HG03342 (cell line): ENCODE results near the gene ESR1.
A peak's percentile ranks its signal among the peaks of the same experiment; 100 is the strongest.
"Not testable (repeated sequence)": the region's sequence is repeated elsewhere in the genome, so short reads cannot be mapped to it uniquely, and the experiment has no call there.

Source experiments
- ATAC-seq: cut with Tn5 transposase; IDR thresholded peaks from one replicate; pipeline ENCODE4 v1.9.1; 2021; ENCODE audit warnings: mild to moderate bottlenecking, moderate library complexity; ENCODE audit not compliant: unreplicated experiment

ESR1 gene

GRCh38 chr6:151964412-151964811 lies 156.9 kb downstream of the ESR1 start:
- ATAC-seq, result not testable (repeated sequence)

DNA sequence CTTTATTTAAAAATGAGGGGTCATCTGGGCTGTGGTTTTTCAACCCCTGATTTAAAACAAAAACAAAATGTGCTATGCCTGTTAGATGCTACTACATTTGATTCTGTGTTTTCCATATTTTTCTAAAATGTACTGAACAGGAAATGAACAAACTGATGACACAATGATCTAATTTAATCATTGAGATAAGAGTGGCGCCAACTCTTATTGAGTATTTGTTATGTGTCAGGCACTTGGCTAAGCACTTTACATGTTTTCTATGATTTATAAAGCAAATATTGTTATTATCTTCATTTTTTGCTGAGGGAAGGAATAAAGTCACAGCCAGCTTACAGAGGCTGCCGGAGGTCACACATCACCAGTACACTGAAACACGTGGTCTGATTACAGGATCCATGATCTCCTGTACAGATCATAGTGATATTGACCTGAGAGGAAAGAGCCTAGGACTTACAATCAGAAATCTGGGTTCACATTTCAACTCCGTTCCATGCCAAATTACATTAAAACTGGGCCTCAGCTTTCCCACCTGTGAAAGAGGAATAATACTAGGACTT lies 166.7 kb downstream of the ESR1 start:
- no peak for ATAC-seq

DNA sequence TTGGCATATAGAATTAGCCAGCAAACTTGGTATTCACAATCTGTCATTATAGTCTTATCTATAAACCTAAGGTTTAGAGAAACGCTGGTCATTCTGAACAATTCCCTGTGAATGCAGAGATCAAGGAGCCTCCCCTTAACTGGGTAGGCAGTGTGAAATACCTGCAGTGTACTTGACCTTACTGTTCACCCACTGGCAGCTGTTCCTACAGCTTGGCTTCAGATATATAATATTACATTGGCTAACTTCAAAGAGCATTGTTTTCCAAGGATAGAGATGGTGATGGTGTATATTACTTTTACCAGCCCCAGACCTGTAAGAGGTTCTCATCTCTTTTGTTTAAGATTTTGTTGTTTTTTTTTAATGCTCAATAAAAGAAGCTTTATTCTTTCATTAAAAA lies 168.3 kb downstream of the ESR1 start:
- no peak for ATAC-seq

GRCh38 chr6:151988199-151988598 lies 180.7 kb downstream of the ESR1 start:
- not testable (repeated sequence) for ATAC-seq

- ATAC-seq, result no peak
Measured at GRCh38 chr6:151992091-151992490, 184.6 kb downstream of the ESR1 start.

DNA sequence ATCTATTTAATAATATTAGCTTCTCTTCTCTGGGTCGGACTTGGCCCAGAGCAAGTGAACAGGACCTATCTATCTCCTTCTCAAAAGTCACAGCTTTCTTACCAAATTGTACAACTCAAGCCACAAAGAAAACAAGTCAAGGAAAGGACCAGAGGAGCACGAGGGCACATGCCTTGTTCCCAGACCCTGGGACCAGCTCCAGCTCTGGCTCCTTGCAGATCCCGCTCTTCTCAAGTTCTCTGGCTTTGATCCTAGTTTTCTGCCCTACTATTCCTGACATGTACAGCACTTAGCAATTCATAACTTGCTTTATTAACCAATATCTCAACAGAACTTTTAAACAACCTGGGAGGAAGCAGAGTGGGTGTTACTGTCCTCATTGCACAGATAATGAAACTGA lies 185.9 kb downstream of the ESR1 start:
- no peak for ATAC-seq

- ATAC-seq, result no peak
Measured at GRCh38 chr6:151998784-151999183, 191.3 kb downstream of the ESR1 start.

DNA sequence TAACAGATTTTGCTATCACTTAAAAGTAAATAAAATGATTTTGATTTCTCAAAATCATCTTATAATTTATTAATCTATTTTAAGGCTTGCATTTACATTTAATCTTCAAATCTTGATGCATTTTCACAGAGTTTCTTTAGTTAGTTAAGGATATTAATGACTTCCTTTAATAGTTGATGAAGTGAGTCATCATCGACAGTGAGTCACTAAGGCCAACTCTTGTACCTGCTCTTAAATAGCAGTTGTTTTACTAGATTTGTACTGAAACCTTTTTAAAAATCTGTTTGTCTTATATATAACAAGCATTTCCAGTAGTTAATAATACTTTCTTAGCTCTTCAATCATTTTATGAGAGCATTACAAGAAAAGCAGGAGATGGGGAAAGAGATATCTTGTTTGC lies 191.7 kb downstream of the ESR1 start:
- no peak for ATAC-seq

GRCh38 chr6:152001408-152001807 lies 193.9 kb downstream of the ESR1 start:
- no peak for ATAC-seq

GRCh38 chr6:152002306-152002705 lies 194.8 kb downstream of the ESR1 start:
- ATAC-seq, result no peak

GRCh38 chr6:152004036-152004566 lies 196.6 kb downstream of the ESR1 start:
- ATAC-seq, result no peak

- no peak for ATAC-seq
Measured at GRCh38 chr6:152004896-152005295, 197.4 kb downstream of the ESR1 start.

DNA sequence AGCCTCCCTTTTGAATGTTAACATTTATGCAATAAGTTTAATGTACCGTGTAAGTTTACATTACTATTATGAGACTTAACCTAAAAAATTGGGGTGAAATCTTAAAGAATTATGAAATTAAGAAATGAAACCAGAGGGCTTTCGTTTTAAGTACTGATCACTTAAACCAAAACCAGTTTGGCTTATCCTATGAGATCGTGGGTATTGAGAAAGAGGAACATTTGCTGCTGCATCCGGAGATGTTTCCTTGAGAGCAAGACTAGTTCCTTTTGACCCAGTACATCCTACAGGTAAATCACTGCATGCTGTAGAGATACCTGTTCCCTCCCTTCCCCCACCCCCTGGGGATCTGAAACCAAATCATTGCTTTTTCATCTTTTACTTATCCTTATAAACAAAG lies 201.3 kb downstream of the ESR1 start:
- no peak for ATAC-seq

GRCh38 chr6:152012227-152012626 lies 204.7 kb downstream of the ESR1 start:
- no peak for ATAC-seq

DNA sequence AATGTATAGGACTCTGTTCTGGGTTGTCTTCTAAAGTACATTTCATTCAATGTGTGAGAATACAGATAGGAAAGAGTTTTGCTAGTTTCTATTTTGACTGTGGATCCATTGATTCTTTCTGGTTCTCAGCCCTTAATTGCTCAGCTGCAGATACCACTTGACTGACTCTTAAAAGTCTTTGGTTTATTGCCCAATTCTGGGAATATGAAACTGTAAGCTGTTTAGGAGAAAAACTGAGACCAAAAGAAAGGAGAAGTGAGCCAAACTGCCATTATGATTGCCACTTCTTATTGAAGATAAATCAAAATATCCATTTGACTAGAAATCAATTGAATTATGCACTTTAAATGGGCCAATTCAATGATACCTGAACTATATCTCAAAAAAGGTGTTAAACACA lies 211.4 kb downstream of the ESR1 start:
- no peak for ATAC-seq

DNA sequence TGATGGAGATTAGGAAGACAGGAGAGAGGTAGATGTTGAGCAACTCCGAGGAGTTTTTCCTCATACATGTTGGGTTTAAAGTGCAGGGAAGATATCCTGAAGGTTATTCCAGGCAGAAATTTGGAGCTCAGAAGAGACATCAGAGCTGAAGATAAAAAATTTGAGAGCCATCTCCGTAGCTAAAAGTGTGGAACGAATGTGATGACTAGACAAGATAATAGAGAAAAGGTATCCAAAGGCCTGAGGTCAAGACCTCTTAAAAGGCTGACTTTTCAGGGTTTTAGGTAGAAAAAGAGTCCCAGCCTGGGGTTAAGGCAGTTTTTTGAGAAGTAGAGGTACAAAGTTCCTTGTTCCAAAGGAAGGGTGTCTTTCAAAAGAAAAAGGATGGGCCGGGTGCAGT lies 214.8 kb downstream of the ESR1 start:
- no peak for ATAC-seq

DNA sequence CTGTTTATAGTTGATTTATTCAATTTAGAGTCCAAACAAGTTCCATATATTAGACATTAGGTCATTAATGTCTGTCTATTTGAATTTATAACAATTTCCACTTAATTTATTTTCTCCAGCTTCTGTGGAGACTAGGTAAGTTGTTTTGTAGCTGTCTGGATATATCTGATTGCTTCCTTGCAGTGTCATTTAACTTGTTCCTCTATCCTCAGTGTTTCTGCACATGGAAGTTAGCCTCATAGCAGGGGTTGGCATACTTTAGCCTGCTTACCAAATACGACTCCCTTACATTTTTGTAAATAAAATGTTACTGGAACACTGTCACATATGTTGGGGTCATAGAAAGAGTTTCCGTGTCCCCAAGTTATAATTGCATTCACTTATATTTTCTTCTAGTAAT lies 216.1 kb downstream of the ESR1 start:
- ATAC-seq, result no peak

- ATAC-seq, result peak; percentile 74
Measured at GRCh38 chr6:152026291-152026690, 218.8 kb downstream of the ESR1 start.

DNA sequence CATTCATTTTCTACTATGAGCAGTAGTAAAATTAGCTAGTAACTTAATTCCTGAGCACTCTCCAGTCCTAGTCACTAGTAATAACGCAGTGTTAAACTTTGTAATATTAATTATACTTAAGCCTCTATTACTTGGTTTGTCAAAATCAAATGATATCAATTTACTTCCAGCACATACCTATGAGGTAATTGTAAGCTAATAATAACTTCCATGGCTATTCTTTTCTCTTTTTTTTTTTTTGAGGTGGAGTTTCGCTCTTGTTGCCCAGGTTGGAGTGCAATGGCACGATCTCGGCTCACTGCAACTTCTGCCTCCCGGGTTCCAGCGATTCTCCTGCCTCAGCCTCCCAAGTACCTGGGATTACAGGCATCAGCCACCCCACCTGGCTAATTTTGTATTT lies 219.3 kb downstream of the ESR1 start:
- ATAC-seq, result not testable (repeated sequence)

GRCh38 chr6:152033765-152034164 lies 226.3 kb downstream of the ESR1 start:
- ATAC-seq, result not testable (repeated sequence)

DNA sequence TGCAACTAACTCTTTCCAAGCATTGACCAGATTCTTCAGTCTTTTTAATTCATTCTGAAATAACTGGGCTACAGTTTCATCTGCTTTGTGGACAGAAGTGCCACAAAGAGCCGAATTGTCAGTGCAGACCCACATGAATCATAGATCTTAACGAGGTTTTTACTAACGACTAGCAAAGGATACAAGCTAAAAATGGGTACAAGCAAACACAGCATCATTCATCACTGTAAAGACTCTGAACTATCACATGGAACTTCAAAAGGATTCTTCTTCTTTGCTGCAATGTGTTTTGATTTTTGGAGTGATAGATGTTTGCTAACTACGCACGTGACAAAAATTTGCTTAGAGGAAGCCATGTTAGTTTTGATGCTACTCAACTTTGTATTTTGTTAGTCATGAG lies 227.1 kb downstream of the ESR1 start:
- no peak for ATAC-seq

- no peak for ATAC-seq
Measured at GRCh38 chr6:152046118-152046517, 238.6 kb downstream of the ESR1 start.

DNA sequence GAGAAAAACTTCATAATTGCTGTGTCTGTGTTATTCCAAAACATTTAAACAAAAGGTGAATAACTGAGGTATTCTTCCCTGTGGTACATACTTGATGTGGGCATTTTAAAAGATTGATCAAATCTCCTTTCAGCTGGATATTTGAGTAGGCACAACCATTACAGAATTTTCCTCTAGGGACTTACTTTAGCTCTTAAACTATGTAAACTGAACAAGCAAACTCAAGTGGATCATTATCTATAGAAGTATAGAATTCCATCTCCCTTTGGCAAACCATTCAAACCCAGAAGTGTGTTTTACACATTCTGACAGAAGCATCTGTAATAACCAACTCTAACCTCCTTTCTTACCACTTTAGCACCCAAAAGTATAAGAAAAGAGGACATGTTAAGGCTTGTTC lies 241.4 kb downstream of the ESR1 start:
- ATAC-seq, result no peak
